ENCODE results near the gene KLHL3. TPM values are rescaled to one million over a fixed set of nuclear protein-coding genes. Genes with fewer than 3 reads are reported as not detected.
A peak's percentile ranks its signal among the peaks of the same experiment; 100 is the strongest.

KLHL3 gene
- total RNA-seq, 6 experiments from 2014 or later: 0.25 to 1.3 (median 0.53) TPM

DNA sequence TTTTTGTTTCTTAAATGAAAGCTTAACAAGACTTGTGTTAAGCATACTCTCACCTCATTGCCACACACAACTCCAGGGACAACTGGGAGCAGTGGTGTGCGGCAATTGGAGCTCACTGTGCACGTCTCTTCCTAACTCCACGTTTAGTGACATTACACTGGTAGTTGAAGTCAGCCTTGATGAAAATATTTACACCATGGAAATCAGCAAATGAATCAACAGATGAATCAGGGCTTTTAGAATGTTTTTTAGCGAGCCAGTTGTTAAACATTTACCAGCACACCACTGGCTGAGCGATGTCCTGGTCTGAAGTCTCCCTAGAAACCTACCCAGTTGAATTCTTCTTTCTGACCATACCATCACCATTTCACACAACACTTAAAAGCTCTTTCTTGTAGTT lies 67.3 kb downstream of the KLHL3 start:
- Mint-ChIP-seq H3K27ac (no peak overlapping the region), H3K4me1 (ENCODE audit: low read depth) (peaks cover 6% of the 10 kb centered on the region; the same call in 1 of the 2 replicates), H3K4me3 (no peak overlapping the region), H3K27me3 (ENCODE audit: insufficient read depth) (peaks cover 12% of the 10 kb centered on the region), H3K36me3 (ENCODE audit: low read depth) (no peaks in the 10 kb centered on the region), H3K9me3 (no peaks in the 10 kb centered on the region)
- DNase-seq: no peak
- TF ChIP-seq, protein P1, sequence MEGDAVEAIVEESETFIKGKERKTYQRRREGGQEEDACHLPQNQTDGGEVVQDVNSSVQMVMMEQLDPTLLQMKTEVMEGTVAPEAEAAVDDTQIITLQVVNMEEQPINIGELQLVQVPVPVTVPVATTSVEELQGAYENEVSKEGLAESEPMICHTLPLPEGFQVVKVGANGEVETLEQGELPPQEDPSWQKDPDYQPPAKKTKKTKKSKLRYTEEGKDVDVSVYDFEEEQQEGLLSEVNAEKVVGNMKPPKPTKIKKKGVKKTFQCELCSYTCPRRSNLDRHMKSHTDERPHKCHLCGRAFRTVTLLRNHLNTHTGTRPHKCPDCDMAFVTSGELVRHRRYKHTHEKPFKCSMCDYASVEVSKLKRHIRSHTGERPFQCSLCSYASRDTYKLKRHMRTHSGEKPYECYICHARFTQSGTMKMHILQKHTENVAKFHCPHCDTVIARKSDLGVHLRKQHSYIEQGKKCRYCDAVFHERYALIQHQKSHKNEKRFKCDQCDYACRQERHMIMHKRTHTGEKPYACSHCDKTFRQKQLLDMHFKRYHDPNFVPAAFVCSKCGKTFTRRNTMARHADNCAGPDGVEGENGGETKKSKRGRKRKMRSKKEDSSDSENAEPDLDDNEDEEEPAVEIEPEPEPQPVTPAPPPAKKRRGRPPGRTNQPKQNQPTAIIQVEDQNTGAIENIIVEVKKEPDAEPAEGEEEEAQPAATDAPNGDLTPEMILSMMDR (IDR thresholded peaks at IDR 0.05): no peak

DNA sequence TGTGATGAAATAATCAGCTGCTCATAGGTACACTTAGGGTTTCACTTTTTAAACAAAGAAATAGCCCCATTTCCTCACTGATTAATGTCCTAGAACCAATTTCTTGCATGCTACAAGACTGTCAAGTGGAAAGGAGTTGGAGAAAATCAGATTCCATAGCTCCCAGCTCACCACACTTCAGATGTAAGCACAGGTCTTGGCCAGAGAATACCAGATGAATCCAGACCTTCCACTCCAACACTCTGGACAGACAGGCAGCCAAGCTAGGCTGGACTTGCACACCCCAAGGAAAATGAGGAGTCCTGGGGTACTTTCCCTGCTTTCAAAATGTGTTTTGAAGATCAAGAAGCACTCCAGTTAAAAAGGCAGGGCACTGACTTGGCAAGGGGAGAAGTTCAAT lies 68.5 kb downstream of the KLHL3 start:
- TF ChIP-seq, protein P1 (IDR thresholded peaks at IDR 0.05): no peak
- Mint-ChIP-seq H3K4me3 (no peak overlapping the region), H3K27me3 (ENCODE audit: insufficient read depth) (peaks cover 8% of the 10 kb centered on the region), H3K9me3 (no peaks in the 10 kb centered on the region), H3K27ac (no peak overlapping the region), H3K4me1 (ENCODE audit: low read depth) (peaks cover 6% of the 10 kb centered on the region; the same call in 1 of the 2 replicates), H3K36me3 (ENCODE audit: low read depth) (no peaks in the 10 kb centered on the region)
- DNase-seq: no peak

DNA sequence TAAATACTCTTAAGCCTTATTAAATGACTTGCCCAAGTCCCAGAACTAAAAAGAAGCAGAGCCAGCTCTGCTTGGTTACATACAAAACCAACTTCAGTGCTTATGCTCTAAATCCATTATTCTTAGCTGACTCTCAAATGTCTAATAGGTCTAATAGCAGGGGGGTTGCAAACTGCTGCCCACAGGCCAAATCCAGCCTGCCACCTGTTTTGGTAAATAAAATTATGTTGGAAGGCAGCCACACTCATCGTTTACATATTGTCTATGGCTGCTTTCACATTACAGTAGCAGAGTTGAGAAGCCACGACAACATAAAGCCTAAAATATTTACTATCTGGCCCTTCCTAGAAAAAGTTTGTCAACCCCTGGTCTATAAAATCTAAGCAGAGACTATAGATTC lies 69.0 kb downstream of the KLHL3 start:
- no peak for DNase-seq
- peaks cover 6% of the 10 kb centered on the region; the same call in 1 of the 2 replicates for H3K4me1 Mint-ChIP-seq (ENCODE audit: low read depth)
- no peaks in the 10 kb centered on the region for H3K36me3 Mint-ChIP-seq (ENCODE audit: low read depth)
- no peak overlapping the region for H3K4me3 Mint-ChIP-seq
- peaks cover 8% of the 10 kb centered on the region for H3K27me3 Mint-ChIP-seq (ENCODE audit: insufficient read depth)
- H3K27ac Mint-ChIP-seq: no peak overlapping the region; the same call in 1 of the 2 replicates
- TF ChIP-seq, protein P1 (IDR thresholded peaks at IDR 0.05): no peak
- no peaks in the 10 kb centered on the region for H3K9me3 Mint-ChIP-seq

DNA sequence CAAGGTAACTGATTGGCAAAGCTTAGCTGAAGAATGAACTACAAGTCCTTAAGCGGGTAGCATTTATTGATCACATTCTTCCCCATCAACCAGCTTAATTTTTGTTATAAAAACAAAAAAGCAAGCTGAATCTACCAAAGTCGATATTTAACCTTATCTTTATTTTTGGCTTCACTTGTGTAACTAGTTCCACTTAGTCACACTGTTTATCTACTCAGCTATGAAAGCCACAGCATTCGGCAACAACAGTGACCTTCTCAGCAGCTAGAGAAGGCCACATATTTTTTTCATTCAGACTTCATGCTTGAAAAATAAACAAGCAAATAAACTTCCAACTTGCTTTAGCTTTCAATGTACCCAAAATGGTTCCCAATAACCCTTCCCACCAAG lies 69.4 kb downstream of the KLHL3 start:
- Mint-ChIP-seq H3K4me1 (ENCODE audit: low read depth) (peaks cover 6% of the 10 kb centered on the region; the same call in 1 of the 2 replicates), H3K36me3 (ENCODE audit: low read depth) (no peaks in the 10 kb centered on the region), H3K9me3 (no peaks in the 10 kb centered on the region), H3K27me3 (ENCODE audit: insufficient read depth) (peaks cover 8% of the 10 kb centered on the region), H3K4me3 (no peak overlapping the region), H3K27ac (no peak overlapping the region; the same call in 1 of the 2 replicates)
- TF ChIP-seq, protein P1 (IDR thresholded peaks at IDR 0.05): no peak
- DNase-seq: peak; percentile 17

DNA sequence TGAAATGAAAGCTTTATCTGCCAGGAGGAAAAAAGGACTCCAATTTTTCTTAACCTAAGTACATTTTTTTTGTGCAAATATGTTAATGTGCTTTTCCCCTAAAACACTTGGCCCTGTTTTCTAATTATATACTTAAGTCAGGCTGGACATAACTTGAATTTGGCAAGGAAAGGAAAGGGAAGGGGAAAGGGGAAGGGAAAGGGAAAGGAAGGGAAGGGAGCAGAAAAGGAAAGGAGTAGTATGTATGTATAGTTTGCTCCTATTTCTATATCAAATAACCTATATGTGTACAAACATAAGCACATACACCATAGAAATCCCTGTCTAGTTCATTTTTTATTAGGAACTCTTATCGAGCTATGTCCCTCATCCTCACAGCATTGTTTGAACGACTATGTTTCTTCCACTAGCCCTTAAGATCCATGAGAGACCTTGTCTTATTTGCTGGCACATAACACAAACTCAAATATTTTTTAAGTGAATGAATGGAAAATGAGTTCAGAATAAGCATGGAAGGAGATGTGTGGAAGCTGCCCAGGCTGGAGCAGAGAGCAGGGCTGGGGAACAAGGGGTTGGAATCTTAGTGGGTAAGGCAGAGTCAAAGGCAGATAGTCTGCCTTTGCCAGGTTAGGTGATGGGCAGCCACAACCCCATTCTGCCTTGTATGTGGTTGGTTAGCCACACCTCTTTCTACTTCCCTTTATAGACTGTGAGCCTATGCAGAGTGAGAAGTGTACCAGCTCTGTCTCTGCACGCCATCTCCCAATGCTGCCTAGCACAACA lies 70.0 kb downstream of the KLHL3 start:
- Mint-ChIP-seq H3K27ac (no peak overlapping the region), H3K4me1 (ENCODE audit: low read depth) (peaks cover 6% of the 10 kb centered on the region; the same call in 1 of the 2 replicates), H3K36me3 (ENCODE audit: low read depth) (no peaks in the 10 kb centered on the region), H3K4me3 (no peak overlapping the region), H3K9me3 (no peaks in the 10 kb centered on the region), H3K27me3 (ENCODE audit: insufficient read depth) (peaks cover 5% of the 10 kb centered on the region)
- DNase-seq: no peak
- TF ChIP-seq, protein P1 (IDR thresholded peaks at IDR 0.05): no peak

Data from HFFc6 (cell line).